Measurements from ENCODE around the gene BBX.

The BBX gene

GRCh38 chr3:107523289-107523538 lies 452 bp downstream of the BBX start:
- in situ Hi-C loops (cut with MboI; ENCODE audit: low sequenced_read_pairs) = no loop called here
- peak overlapping the region; percentile 87 for H3K4me3 ChIP-seq
- peaks cover 13% of the 10 kb centered on the region for H3K36me3 ChIP-seq (replicated peaks)
- H3K4me1 ChIP-seq = peaks cover 11% of the 10 kb centered on the region
- no peaks in the 10 kb centered on the region for H3K9me3 ChIP-seq
- no peak for DNase-seq (ENCODE audit: low spot score in 2 of 2)
- H3K27me3 ChIP-seq (ENCODE audit: low read depth) = no peaks in the 10 kb centered on the region

- peak overlapping the region; percentile 87 for H3K4me3 ChIP-seq
- in situ Hi-C loops (cut with MboI; ENCODE audit: low sequenced_read_pairs) = no loop called here
- H3K9me3 ChIP-seq = no peaks in the 10 kb centered on the region
- DNase-seq (ENCODE audit: low spot score in 2 of 2) = peak; percentile 75 to 78
- H3K4me1 ChIP-seq = peaks cover 10% of the 10 kb centered on the region
- H3K36me3 ChIP-seq (replicated peaks) = peaks cover 16% of the 10 kb centered on the region
- no peaks in the 10 kb centered on the region for H3K27me3 ChIP-seq (ENCODE audit: low read depth)
Observed at GRCh38 chr3:107523539-107524325, 970 bp downstream of the BBX start.

GRCh38 chr3:107524326-107524840 lies 1.6 kb downstream of the BBX start:
- peaks cover 10% of the 10 kb centered on the region for H3K4me1 ChIP-seq
- in situ Hi-C loops (cut with MboI; ENCODE audit: low sequenced_read_pairs) = no loop called here

GRCh38 chr3:107524841-107525643 lies 2.3 kb downstream of the BBX start:
- Histone ChIP-seq H3K27me3 (ENCODE audit: low read depth) (no peaks in the 10 kb centered on the region), H3K36me3 (replicated peaks) (peaks cover 26% of the 10 kb centered on the region), H3K4me1 (peaks cover 10% of the 10 kb centered on the region), H3K4me3 (peak overlapping the region; percentile 87), H3K9me3 (no peaks in the 10 kb centered on the region)
- DNase-seq (ENCODE audit: low spot score in 2 of 2) = peak; percentile 33 to 72
- in situ Hi-C loops (cut with MboI; ENCODE audit: low sequenced_read_pairs) = loop anchor here (25.0 kb wide), 1 partner anchor 263 kb away; no protein-coding TSS in a partner anchor

More at GRCh38 chr3:107524326-107524840, 1.6 kb downstream of the BBX start:
- H3K9me3 ChIP-seq = no peaks in the 10 kb centered on the region
- peak overlapping the region; percentile 87 for H3K4me3 ChIP-seq
- H3K27me3 ChIP-seq (ENCODE audit: low read depth) = no peaks in the 10 kb centered on the region
- DNase-seq (ENCODE audit: low spot score in 2 of 2) = no peak
- H3K36me3 ChIP-seq (replicated peaks) = peaks cover 23% of the 10 kb centered on the region

GRCh38 chr3:107525644-107526305 lies 3.0 kb downstream of the BBX start:
- in situ Hi-C loops (cut with MboI; ENCODE audit: low sequenced_read_pairs) = loop anchor here (25.0 kb wide), 1 partner anchor 263 kb away; no protein-coding TSS in a partner anchor
- H3K4me1 ChIP-seq = peaks cover 10% of the 10 kb centered on the region
- peak in 1 of 2 experiments; percentile 43 for DNase-seq (ENCODE audit: low spot score in 2 of 2)
- no peaks in the 10 kb centered on the region for H3K27me3 ChIP-seq (ENCODE audit: low read depth)
- peaks cover 26% of the 10 kb centered on the region for H3K36me3 ChIP-seq (replicated peaks)
- peak overlapping the region; percentile 87 for H3K4me3 ChIP-seq
- H3K9me3 ChIP-seq = no peaks in the 10 kb centered on the region

GRCh38 chr3:107531917-107532469 lies 9.2 kb downstream of the BBX start:
- no peak for DNase-seq (ENCODE audit: low spot score in 2 of 2)
- H3K9me3 ChIP-seq = no peaks in the 10 kb centered on the region
- H3K4me3 ChIP-seq = no peak overlapping the region
- peaks cover 4% of the 10 kb centered on the region for H3K4me1 ChIP-seq
- H3K27me3 ChIP-seq (ENCODE audit: low read depth) = no peaks in the 10 kb centered on the region
- peaks cover 21% of the 10 kb centered on the region for H3K36me3 ChIP-seq (replicated peaks)
- in situ Hi-C loops (cut with MboI; ENCODE audit: low sequenced_read_pairs) = loop anchor here (25.0 kb wide), 1 partner anchor 270 kb away; no protein-coding TSS in a partner anchor

- DNase-seq (ENCODE audit: low spot score in 2 of 2) = no peak
- H3K36me3 ChIP-seq (replicated peaks) = peaks cover 4% of the 10 kb centered on the region
- in situ Hi-C loops (cut with MboI; ENCODE audit: low sequenced_read_pairs) = loop anchor here (25.0 kb wide), 1 partner anchor 279 kb away; no protein-coding TSS in a partner anchor
Observed at GRCh38 chr3:107540857-107541256, 18.1 kb downstream of the BBX start.

GRCh38 chr3:107542665-107543064 lies 19.9 kb downstream of the BBX start:
- Histone ChIP-seq H3K36me3 (replicated peaks) (peaks cover 4% of the 10 kb centered on the region; the same call in 1 of the 2 replicates), H3K27me3 (ENCODE audit: low read depth) (no peaks in the 10 kb centered on the region)
- in situ Hi-C loops (cut with MboI; ENCODE audit: low sequenced_read_pairs) = loop anchor here (25.0 kb wide), 1 partner anchor 280 kb away; no protein-coding TSS in a partner anchor

More at GRCh38 chr3:107540857-107541256, 18.1 kb downstream of the BBX start:
- peaks cover 23% of the 10 kb centered on the region for H3K4me1 ChIP-seq
- H3K4me3 ChIP-seq = no peak overlapping the region
- no peaks in the 10 kb centered on the region for H3K9me3 ChIP-seq
- H3K27me3 ChIP-seq (ENCODE audit: low read depth) = no peaks in the 10 kb centered on the region

GRCh38 chr3:107543666-107544065 lies 20.9 kb downstream of the BBX start:
- H3K9me3 ChIP-seq = no peaks in the 10 kb centered on the region
- H3K4me3 ChIP-seq = no peak overlapping the region
- H3K4me1 ChIP-seq = peaks cover 23% of the 10 kb centered on the region
- DNase-seq (ENCODE audit: low spot score in 2 of 2) = peak; percentile 24 to 82
- in situ Hi-C loops (cut with MboI; ENCODE audit: low sequenced_read_pairs) = loop anchor here (25.0 kb wide), 1 partner anchor 281 kb away; no protein-coding TSS in a partner anchor
- H3K36me3 ChIP-seq (replicated peaks) = no peaks in the 10 kb centered on the region
- H3K27me3 ChIP-seq (ENCODE audit: low read depth) = no peaks in the 10 kb centered on the region

More at GRCh38 chr3:107542665-107543064, 19.9 kb downstream of the BBX start:
- H3K4me1 ChIP-seq = peaks cover 23% of the 10 kb centered on the region
- H3K4me3 ChIP-seq = no peak overlapping the region
- DNase-seq (ENCODE audit: low spot score in 2 of 2) = peak in 1 of 2 experiments; percentile 27
- no peaks in the 10 kb centered on the region for H3K9me3 ChIP-seq

GRCh38 chr3:107545680-107546120 lies 22.9 kb downstream of the BBX start:
- peaks cover 23% of the 10 kb centered on the region for H3K4me1 ChIP-seq
- no peaks in the 10 kb centered on the region for H3K36me3 ChIP-seq (replicated peaks)
- H3K27me3 ChIP-seq (ENCODE audit: low read depth) = no peaks in the 10 kb centered on the region
- no peaks in the 10 kb centered on the region for H3K9me3 ChIP-seq
- no peak for DNase-seq (ENCODE audit: low spot score in 2 of 2)
- in situ Hi-C loops (cut with MboI; ENCODE audit: low sequenced_read_pairs) = loop anchor here (25.0 kb wide), 1 partner anchor 283 kb away; no protein-coding TSS in a partner anchor
- no peak overlapping the region for H3K4me3 ChIP-seq

- Histone ChIP-seq H3K27me3 (ENCODE audit: low read depth) (no peaks in the 10 kb centered on the region), H3K4me1 (peaks cover 9% of the 10 kb centered on the region), H3K36me3 (replicated peaks) (no peaks in the 10 kb centered on the region; the same call in 1 of the 2 replicates), H3K9me3 (no peaks in the 10 kb centered on the region), H3K4me3 (no peak overlapping the region)
- DNase-seq (ENCODE audit: low spot score in 2 of 2) = no peak
- in situ Hi-C loops (cut with MboI; ENCODE audit: low sequenced_read_pairs) = loop anchor here (25.0 kb wide), 1 partner anchor 286 kb away; no protein-coding TSS in a partner anchor
Observed at GRCh38 chr3:107548601-107549000, 25.8 kb downstream of the BBX start.

GRCh38 chr3:107555359-107555758 lies 32.6 kb downstream of the BBX start:
- no peaks in the 10 kb centered on the region; the same call in 1 of the 2 replicates for H3K36me3 ChIP-seq (replicated peaks)
- in situ Hi-C loops (cut with MboI; ENCODE audit: low sequenced_read_pairs) = no loop called here
- H3K27me3 ChIP-seq (ENCODE audit: low read depth) = no peaks in the 10 kb centered on the region
- H3K9me3 ChIP-seq = no peaks in the 10 kb centered on the region
- no peak overlapping the region for H3K4me3 ChIP-seq
- no peak for DNase-seq (ENCODE audit: low spot score in 2 of 2)
- no peaks in the 10 kb centered on the region for H3K4me1 ChIP-seq

GRCh38 chr3:107557743-107558142 lies 35.0 kb downstream of the BBX start:
- DNase-seq (ENCODE audit: low spot score in 2 of 2) = no peak
- H3K27me3 ChIP-seq (ENCODE audit: low read depth) = no peaks in the 10 kb centered on the region
- peaks cover 5% of the 10 kb centered on the region for H3K4me1 ChIP-seq
- H3K36me3 ChIP-seq (replicated peaks) = no peaks in the 10 kb centered on the region
- H3K9me3 ChIP-seq = no peaks in the 10 kb centered on the region
- in situ Hi-C loops (cut with MboI; ENCODE audit: low sequenced_read_pairs) = no loop called here
- H3K4me3 ChIP-seq = no peak overlapping the region

All from HAP-1 (cell line).